HepG2 (cell line): Measurements from ENCODE around the gene DLL3. TPM values are rescaled to one million over a fixed set of nuclear protein-coding genes. Genes with fewer than 3 reads are reported as not detected.

Experiments used
- AFF4 ChIP-seq: sonication (generic); formaldehyde crosslinking; IDR thresholded peaks from 2 replicates; pipeline ENCODE4 v1.4.0; 2020; ENCODE audit warnings: missing genetic modification reagents
- AHR ChIP-seq: IDR thresholded peaks from 2 replicates; pipeline ENCODE4 v1.6.1; 2018; ENCODE audit warnings: missing genetic modification reagents, missing compliant biosample characterization
- CSRNP1 ChIP-seq: sonication (generic); formaldehyde crosslinking; IDR thresholded peaks from 2 replicates; pipeline ENCODE4 v1.8.1; 2023; ENCODE audit warnings: mild to moderate bottlenecking, missing genetic modification reagents
- DDIT3 ChIP-seq: sonication (generic); formaldehyde crosslinking; IDR thresholded peaks from 2 replicates; pipeline ENCODE4 v1.4.0; 2020; ENCODE audit warnings: mild to moderate bottlenecking, missing genetic modification reagents
- JUND ChIP-seq: sonication (generic); formaldehyde crosslinking; IDR thresholded peaks from 2 replicates; pipeline ENCODE4 v1.8.0; 2022; ENCODE audit warnings: mild to moderate bottlenecking, missing genetic modification reagents
- STAT5B ChIP-seq: sonication (generic); formaldehyde crosslinking; IDR thresholded peaks from 2 replicates; pipeline ENCODE4 v1.4.0; 2020; ENCODE audit warnings: missing genetic modification reagents
- TFE3 ChIP-seq: IDR thresholded peaks from 2 replicates; pipeline ENCODE4 v1.6.1; 2016
- ZBTB26 ChIP-seq: IDR thresholded peaks from 2 replicates; pipeline ENCODE4 v1.6.1; 2016; ENCODE audit warnings: missing compliant biosample characterization, missing genetic modification reagents, borderline replicate concordance
- ZBTB49 ChIP-seq: sonication (generic); formaldehyde crosslinking; IDR thresholded peaks from 2 replicates; pipeline ENCODE4 v1.4.0; 2020; ENCODE audit warnings: missing genetic modification reagents, borderline replicate concordance
- ZKSCAN1 ChIP-seq: fragments of 150-350 bp; IDR thresholded peaks from 2 replicates; pipeline ENCODE4 v1.6.1; 2014; ENCODE audit warnings: low read length
- ZNF205 ChIP-seq: IDR thresholded peaks from 2 replicates; pipeline ENCODE4 v1.6.1; 2018; ENCODE audit warnings: missing biosample characterization, missing genetic modification reagents
- ZNF510 ChIP-seq: sonication (generic); formaldehyde crosslinking; IDR thresholded peaks from 2 replicates; pipeline ENCODE4 v1.4.0; 2020; ENCODE audit warnings: low read depth, mild to moderate bottlenecking, missing genetic modification reagents
- ZNF576 ChIP-seq: sonication (generic); formaldehyde crosslinking; IDR thresholded peaks from 2 replicates; pipeline ENCODE4 v1.4.0; 2020; ENCODE audit warnings: mild to moderate bottlenecking, missing genetic modification reagents
- ZNF678 ChIP-seq: sonication (generic); formaldehyde crosslinking; IDR thresholded peaks from 2 replicates; pipeline ENCODE4 v1.4.0; 2020; ENCODE audit warnings: mild to moderate bottlenecking, missing genetic modification reagents
- ZNF784 ChIP-seq: sonication (generic); formaldehyde crosslinking; IDR thresholded peaks from 2 replicates; pipeline ENCODE4 v1.5.1; 2020; ENCODE audit warnings: missing genetic modification reagents, mild to moderate bottlenecking, borderline replicate concordance
- polyA plus RNA-seq, 8 experiments: library from polyadenylated mRNA; depleted of rRNA in 3 of 8; stranded (reverse) in 7 of 8; unstranded in 1 of 8; fragments of >200 nt; fragmentation: Illumina TruSeq in 4 of 8; extraction: Trizol in 4 of 8; gene quantifications; 2 replicates each; pipeline versions ENCODE4 v1.2.1 to v1.2.3, GENCODE V29; 2011 to 2016; ENCODE audit warnings: low read depth in 4 of 8, missing spikeins in 1 of 8, mixed read lengths in 1 of 8; ENCODE audit not compliant: insufficient read depth in 1 of 8
- total RNA-seq, 5 experiments: library from RNA; depleted of rRNA; stranded (reverse); fragments of >200 nt; fragmentation: Illumina TruSeq; extraction: Trizol; gene quantifications; 2 replicates each; pipeline ENCODE4 v1.2.3, GENCODE V29; 2016; ENCODE audit warnings: low read depth in 1 of 5

DLL3 gene
- total and polyA plus RNA-seq, 2 of the 13 experiments (the other 11 are each of a cell fraction or from before 2014, with no cell fraction given): 0.35 to 0.55 TPM

- TF ChIP-seq ZNF576 (CRISPR knock-in tag) (peak; percentile 94; the same call in 1 of the 2 replicates), JUND (CRISPR knock-in tag) (0 out of 2 replicates have a peak, but pooled peaks have one; percentile 34), ZBTB49 (peak; percentile 86; the same call in 1 of the 2 replicates), ZKSCAN1 (no peak), ZNF510 (peak; percentile 83; the same call in 1 of the 2 replicates), AFF4 (0 out of 2 replicates have a peak, but pooled peaks have one; percentile 53), STAT5B (peak; percentile 92; the same call in 1 of the 2 replicates), DDIT3 (CRISPR knock-in tag) (no peak), ZNF205 (CRISPR knock-in tag) (peak; percentile 60; the same call in 1 of the 2 replicates), TFE3 (CRISPR knock-in tag) (peak; percentile 78), CSRNP1 (CRISPR knock-in tag) (peak; percentile 99), ZNF678 (CRISPR knock-in tag) (peak; percentile 94), ZBTB26 (CRISPR knock-in tag) (peak; percentile 70; the same call in 1 of the 2 replicates), ZNF784 (CRISPR knock-in tag) (peak; percentile 98), AHR (CRISPR knock-in tag) (peak; percentile 82)
Observed at GRCh38 chr19:39502640-39503417, 4.1 kb downstream of the DLL3 start (continued).
